Activated CD4-positive, alpha-beta memory T cell treated with anti-CD3 and anti-CD28 coated beads for 36 hours (primary cell): ENCODE results near the gene FAM9C. TPM values are rescaled to one million over a fixed set of nuclear protein-coding genes. Genes with fewer than 3 reads are reported as not detected.
A peak's percentile ranks its signal among the peaks of the same experiment; 100 is the strongest.
"Not testable (repeated sequence)": the region's sequence is repeated elsewhere in the genome, so short reads cannot be mapped to it uniquely, and the experiment has no call there.

Experiments used
- CTCF ChIA-PET: fragments of 350-600 bp; sonication (Branson Sonifier 250); formaldehyde crosslinking; loops from one replicate; lab custom pipeline; 2021; ENCODE audit warnings: antibody characterized with exemption, inconsistent platforms; lab: Charles Lee
- POLR2A ChIA-PET: fragments of 350-600 bp; sonication (Branson Sonifier 250); formaldehyde crosslinking; loops from one replicate; lab custom pipeline; 2021; ENCODE audit warnings: antibody characterized with exemption; lab: Charles Lee
- DNase-seq: peaks from one replicate; pipeline ENCODE4 v3.0.0-alpha.2; 2020
- H3K27ac Mint-ChIP-seq: one replicate; pipeline ENCODE4 v1.8.0; 2021; ENCODE audit warnings: mixed read lengths
- H3K27me3 Mint-ChIP-seq: one replicate; pipeline ENCODE4 v1.8.0; 2021; ENCODE audit warnings: mixed read lengths
- H3K36me3 Mint-ChIP-seq: one replicate; pipeline ENCODE4 v1.8.0; 2021; ENCODE audit warnings: mixed read lengths
- H3K4me1 Mint-ChIP-seq: one replicate; pipeline ENCODE4 v1.8.0; 2021; ENCODE audit warnings: low read depth, mixed read lengths
- H3K4me3 Mint-ChIP-seq: one replicate; pipeline ENCODE4 v1.8.0; 2021; ENCODE audit warnings: mild to moderate bottlenecking, mixed read lengths
- H3K9me3 Mint-ChIP-seq: one replicate; pipeline ENCODE4 v1.8.0; 2021; ENCODE audit warnings: mixed read lengths
- intact Hi-C: fragments of 100-400 bp; cut with micrococcal nuclease; formaldehyde crosslinking; loops from one replicate; pipeline ENCODE4 v1.15.1; 2023
- total RNA-seq, 2 experiments: library from RNA; stranded (reverse); gene quantifications; one replicate each; pipeline ENCODE4 v1.2.3, GENCODE V29; 2021

The FAM9C gene
- total RNA-seq, 2 experiments from 2014 or later = 0.05 TPM; not detected in 1

DNA sequence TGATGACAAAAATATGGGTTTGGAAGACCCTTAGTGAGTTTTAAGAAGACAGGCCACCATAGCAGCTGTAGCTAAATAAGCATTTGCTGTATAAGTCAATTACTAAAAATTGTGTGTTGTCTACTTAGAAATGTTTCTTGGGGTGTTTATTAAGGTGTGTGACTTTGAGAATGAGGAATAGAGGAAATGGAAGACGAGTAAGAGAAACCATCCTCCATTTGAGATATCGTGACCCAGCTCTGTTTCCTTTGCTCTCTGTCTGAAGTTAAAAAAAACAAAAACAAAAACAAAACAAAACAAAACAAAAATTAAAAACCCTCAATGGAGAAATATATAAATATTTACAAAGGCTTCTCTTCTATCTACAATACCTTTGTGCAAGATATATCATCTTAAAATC lies 41.7 kb upstream of the FAM9C start:
- H3K4me1 Mint-ChIP-seq = peaks cover 70% of the 10 kb centered on the region
- no peaks in the 10 kb centered on the region for H3K27me3 Mint-ChIP-seq
- peaks cover 1% of the 10 kb centered on the region for H3K36me3 Mint-ChIP-seq
- H3K9me3 Mint-ChIP-seq = no peaks in the 10 kb centered on the region
- ChIA-PET CTCF (interaction anchor here (1.9 to 3.1 kb wide), 4 partner anchors 9 to 139 kb away, joined by 12 to 15 read pairs (median 14); no protein-coding TSS in a partner anchor), POLR2A (interaction anchor here (1.0 to 10.2 kb wide), 9 partner anchors 10 to 136 kb away, joined by 3 to 192 read pairs (median 8); partner anchors contain the start of gene TMSB4X)
- no peak for DNase-seq
- H3K27ac Mint-ChIP-seq = peak overlapping the region; percentile 99
- peak overlapping the region; percentile 77 for H3K4me3 Mint-ChIP-seq
- intact Hi-C loops = no loop called here

DNA sequence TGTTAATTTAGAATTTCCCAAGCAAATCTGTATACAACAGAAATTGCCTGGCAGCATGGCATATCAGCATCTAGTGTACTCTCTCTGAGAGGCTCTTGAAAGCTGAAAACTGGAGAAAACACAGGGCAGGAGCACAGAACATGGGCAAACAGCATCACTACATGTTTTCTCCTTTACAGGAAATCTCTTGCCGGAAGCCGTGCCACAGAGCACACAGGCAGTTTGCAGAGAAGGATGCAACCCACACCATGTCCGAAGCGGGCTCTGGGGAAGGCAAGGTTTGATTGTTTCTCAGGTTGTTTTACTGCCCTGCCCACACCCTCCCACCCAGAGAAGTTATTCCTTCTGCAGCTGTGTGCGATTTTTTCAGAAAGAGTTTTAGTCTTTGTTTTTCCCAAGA lies 41.1 kb upstream of the FAM9C start:
- ChIA-PET POLR2A (interaction anchor here (0.7 to 10.2 kb wide), 5 partner anchors 9 to 136 kb away, joined by 3 to 192 read pairs (median 23); partner anchors contain the start of gene TMSB4X), CTCF (interaction anchor here (0.8 to 3.1 kb wide), 3 partner anchors 135 to 402 kb away, joined by 3 to 15 read pairs (median 7); no protein-coding TSS in a partner anchor)
- peaks cover 1% of the 10 kb centered on the region for H3K36me3 Mint-ChIP-seq
- H3K9me3 Mint-ChIP-seq = no peaks in the 10 kb centered on the region
- intact Hi-C loops = no loop called here
- H3K27ac Mint-ChIP-seq = peak overlapping the region; percentile 99
- peaks cover 72% of the 10 kb centered on the region for H3K4me1 Mint-ChIP-seq
- peak overlapping the region; percentile 77 for H3K4me3 Mint-ChIP-seq
- peak; percentile 72 for DNase-seq
- H3K27me3 Mint-ChIP-seq = no peaks in the 10 kb centered on the region

DNA sequence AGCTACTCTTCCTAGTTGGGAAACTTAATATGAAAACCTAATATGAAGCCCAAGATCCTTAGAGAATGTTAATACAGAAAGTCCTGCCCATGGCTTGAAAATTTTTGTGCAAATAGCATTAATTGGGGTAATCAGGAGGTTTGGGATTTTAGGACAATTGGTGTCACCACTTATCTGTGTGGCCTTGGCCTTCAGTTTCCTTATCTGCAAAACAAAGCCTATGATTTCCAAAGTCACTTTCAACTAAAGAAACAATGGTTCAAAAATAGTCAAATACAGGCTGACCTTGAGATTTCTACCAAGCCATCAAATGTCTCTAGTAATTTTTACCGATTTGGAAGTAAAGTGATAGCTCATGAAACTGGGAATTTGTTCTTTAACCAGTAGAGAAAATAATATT lies 40.2 kb upstream of the FAM9C start:
- H3K9me3 Mint-ChIP-seq = no peaks in the 10 kb centered on the region
- H3K4me3 Mint-ChIP-seq = no peak overlapping the region
- peak overlapping the region; percentile 76 for H3K27ac Mint-ChIP-seq
- ChIA-PET POLR2A (interaction anchor here (1.9 to 10.2 kb wide), 2 partner anchors 33 to 108 kb away, joined by 4 to 192 read pairs; partner anchors contain the start of gene TMSB4X), CTCF (interaction anchor here (0.8 to 1.6 kb wide), 2 partner anchors 138 to 403 kb away, joined by 3 to 7 read pairs; no protein-coding TSS in a partner anchor)
- H3K27me3 Mint-ChIP-seq = no peaks in the 10 kb centered on the region
- peaks cover 74% of the 10 kb centered on the region for H3K4me1 Mint-ChIP-seq
- no peak for DNase-seq
- intact Hi-C loops = no loop called here
- H3K36me3 Mint-ChIP-seq = peaks cover 1% of the 10 kb centered on the region

DNA sequence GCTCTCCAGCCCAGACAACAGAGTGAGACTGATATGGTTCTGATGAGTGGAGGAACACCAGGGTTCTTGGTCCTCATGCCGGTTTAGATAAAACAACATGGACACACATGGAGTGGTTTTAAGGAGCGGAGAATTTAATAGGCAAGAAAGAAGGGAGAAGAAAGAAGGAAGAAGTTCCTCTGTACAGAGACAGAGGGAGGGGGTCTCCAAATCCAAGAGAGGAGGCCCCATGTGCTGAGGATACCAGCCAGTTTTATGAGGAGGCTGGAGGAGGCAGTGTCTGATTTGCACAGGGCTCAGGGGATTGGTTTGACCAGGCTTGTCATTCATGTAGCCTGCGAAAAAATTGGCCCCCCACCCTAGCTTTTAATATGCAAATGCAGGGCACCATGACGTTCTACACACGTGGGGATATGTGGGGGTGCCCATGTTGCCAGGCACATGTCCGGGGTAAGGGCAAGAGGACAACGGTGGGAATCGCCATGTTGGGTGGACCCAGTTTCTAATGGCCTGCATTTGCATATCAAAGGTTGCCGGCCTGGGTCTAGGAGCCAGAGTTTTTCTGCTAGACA lies 39.4 kb upstream of the FAM9C start:
- ChIA-PET POLR2A (interaction anchor here (1.6 to 10.2 kb wide), 3 partner anchors 32 to 109 kb away, joined by 4 to 192 read pairs (median 8); partner anchors contain the start of gene TMSB4X), CTCF (interaction anchor here (1.6 kb wide), 1 partner anchor 137 kb away, joined by 7 read pairs; no protein-coding TSS in a partner anchor)
- H3K4me1 Mint-ChIP-seq = peaks cover 75% of the 10 kb centered on the region

DNA sequence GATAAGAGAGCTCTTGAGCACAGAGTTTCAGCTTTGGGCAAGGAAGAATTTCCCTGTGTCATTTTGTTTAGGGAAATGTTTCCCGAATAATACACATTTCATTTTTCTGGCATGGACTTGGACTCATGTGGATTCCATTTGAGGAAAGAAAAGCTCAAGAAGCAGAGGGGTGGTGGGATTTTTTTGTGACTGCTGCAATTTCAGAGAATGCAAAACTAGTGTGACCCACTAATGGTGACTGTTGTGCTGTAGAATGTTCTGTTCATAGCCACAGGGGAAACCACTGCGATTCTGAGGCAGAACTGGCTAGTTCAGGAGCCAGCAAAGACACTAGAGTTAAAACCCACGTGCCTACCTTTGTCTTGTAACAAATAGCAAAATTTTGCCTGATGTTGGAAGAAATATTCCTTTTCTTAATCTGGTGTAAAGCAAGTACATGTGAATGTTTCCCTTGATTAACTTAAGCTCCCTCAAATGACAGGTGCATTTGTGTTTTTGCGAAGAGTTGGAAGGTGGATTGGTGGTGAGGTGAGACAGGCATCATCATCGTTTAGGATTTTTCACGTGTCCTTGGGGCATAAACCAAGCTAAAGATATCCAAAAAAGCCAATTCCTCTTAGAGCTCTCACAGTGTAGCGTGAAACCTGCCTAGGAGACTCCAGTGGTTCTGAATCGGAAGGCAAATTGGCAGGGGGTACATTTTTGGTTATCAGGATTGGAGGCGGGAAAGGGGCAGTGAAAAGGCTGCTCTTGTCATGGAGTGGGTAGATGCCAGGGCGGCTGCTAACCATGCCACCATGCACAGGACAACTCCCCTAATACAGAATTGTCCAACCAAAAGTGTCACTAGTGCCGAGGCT lies 38.0 kb upstream of the FAM9C start:
- Mint-ChIP-seq H3K4me3 (peak overlapping the region; percentile 52), H3K9me3 (no peaks in the 10 kb centered on the region), H3K36me3 (peaks cover 1% of the 10 kb centered on the region), H3K4me1 (peaks cover 74% of the 10 kb centered on the region), H3K27me3 (no peaks in the 10 kb centered on the region), H3K27ac (peak overlapping the region; percentile 82)
- intact Hi-C loops = no loop called here
- CTCF ChIA-PET = interaction anchor here (0.7 to 1.6 kb wide), 5 partner anchors 8 to 405 kb away, joined by 3 to 8 read pairs (median 4); no protein-coding TSS in a partner anchor
- peak; percentile 38 for DNase-seq
- POLR2A ChIA-PET = interaction anchor here (0.6 to 1.6 kb wide), 9 partner anchors 8 to 133 kb away, joined by 3 to 8 read pairs (median 5); partner anchors contain the start of gene TMSB4X

More for the DNA sequence above, 39.4 kb upstream of the FAM9C start:
- H3K4me3 Mint-ChIP-seq, H3K27me3 Mint-ChIP-seq, H3K9me3 Mint-ChIP-seq, intact Hi-C loops, DNase-seq, H3K36me3 Mint-ChIP-seq: not testable (repeated sequence)
- H3K27ac Mint-ChIP-seq = peak overlapping the region; percentile 76

DNA sequence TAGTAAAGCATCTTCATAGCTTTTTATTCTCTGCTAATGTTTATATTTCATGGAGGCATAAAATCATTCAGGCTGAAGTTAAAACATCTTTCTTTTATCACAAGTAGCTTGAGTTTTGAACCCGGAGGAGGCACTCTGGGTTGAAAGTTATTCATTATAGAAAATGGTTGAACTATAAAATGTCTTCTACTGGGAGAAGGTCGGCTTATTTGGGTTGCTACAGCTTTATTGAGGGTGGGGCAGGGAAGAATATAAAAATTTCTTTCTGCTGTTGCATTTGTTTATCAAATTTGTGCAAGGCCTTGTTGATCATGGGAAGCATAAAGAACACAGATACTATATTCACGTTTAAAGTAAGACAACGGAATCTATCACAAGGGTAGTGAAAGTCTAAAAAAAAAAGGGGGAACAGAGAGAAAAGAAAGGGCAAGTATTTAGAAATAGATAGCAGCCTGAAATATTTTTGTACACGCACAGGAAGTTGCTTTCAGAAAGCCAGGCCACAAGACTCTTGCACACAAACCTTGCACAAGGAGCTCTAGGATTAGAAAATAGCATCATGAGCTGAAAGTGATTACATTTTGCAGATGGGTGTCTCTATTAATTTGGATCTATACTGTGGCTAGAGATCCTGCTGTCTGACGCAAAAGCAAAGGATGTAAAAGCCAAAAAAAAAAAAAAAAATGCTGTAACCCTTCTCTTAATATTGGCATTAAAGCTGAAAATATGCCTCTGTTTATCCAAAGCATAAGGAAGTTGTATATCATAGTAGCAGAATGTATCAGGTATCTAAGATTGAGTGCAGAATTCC lies 37.2 kb upstream of the FAM9C start:
- H3K36me3 Mint-ChIP-seq = peaks cover 1% of the 10 kb centered on the region
- H3K4me3 Mint-ChIP-seq = peak overlapping the region; percentile 52
- ChIA-PET POLR2A (interaction anchor here (0.7 to 1.6 kb wide), 8 partner anchors 9 to 132 kb away, joined by 3 to 8 read pairs (median 5); partner anchors contain the start of gene TMSB4X), CTCF (interaction anchor here (0.7 to 1.6 kb wide), 5 partner anchors 9 to 406 kb away, joined by 3 to 8 read pairs (median 4); no protein-coding TSS in a partner anchor)
- DNase-seq = no peak
- peaks cover 77% of the 10 kb centered on the region for H3K4me1 Mint-ChIP-seq
- H3K9me3 Mint-ChIP-seq = no peaks in the 10 kb centered on the region
- peak overlapping the region; percentile 82 for H3K27ac Mint-ChIP-seq
- no peaks in the 10 kb centered on the region for H3K27me3 Mint-ChIP-seq
- intact Hi-C loops = no loop called here

DNA sequence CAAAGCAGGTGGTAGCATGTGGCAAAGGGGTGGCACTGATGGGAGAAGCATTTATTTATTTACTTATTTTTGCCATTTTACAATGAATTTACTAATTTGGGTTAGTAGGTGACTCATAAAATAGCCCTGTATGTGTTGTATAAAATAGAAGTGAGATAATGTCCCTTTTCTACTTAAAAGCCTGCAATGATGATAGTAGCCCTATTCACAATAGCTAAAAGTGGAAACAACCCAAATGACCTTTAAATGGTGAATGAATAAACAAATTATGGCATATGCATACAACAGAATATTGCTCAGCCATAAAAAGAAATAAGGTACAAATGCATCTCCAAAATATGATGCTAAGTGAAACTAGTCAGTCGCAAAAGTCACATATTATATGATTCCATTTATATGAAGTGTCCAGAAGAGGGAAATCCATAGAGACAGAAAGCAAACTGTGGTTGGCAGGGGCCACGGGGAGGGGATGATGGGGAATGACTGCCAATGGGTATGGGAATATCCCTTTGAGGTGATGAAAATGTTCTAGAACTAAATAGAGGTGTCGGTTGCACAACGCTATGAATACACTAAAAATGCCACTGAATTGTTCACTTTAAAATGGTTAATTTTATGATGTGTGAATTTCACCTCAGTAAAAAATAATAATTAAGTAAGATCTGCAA lies 35.8 kb upstream of the FAM9C start:
- Mint-ChIP-seq H3K36me3 (peaks cover 1% of the 10 kb centered on the region), H3K4me3 (no peak overlapping the region), H3K4me1 (peaks cover 87% of the 10 kb centered on the region), H3K9me3 (no peaks in the 10 kb centered on the region), H3K27me3 (no peaks in the 10 kb centered on the region), H3K27ac (peak overlapping the region; percentile 82)
- intact Hi-C loops = no loop called here
- CTCF ChIA-PET = no interaction called here
- DNase-seq = peak; percentile 55
- POLR2A ChIA-PET = interaction anchor here (0.5 to 1.7 kb wide), 8 partner anchors 12 to 130 kb away, joined by 3 to 7 read pairs (median 4); partner anchors contain the start of gene TMSB4X

DNA sequence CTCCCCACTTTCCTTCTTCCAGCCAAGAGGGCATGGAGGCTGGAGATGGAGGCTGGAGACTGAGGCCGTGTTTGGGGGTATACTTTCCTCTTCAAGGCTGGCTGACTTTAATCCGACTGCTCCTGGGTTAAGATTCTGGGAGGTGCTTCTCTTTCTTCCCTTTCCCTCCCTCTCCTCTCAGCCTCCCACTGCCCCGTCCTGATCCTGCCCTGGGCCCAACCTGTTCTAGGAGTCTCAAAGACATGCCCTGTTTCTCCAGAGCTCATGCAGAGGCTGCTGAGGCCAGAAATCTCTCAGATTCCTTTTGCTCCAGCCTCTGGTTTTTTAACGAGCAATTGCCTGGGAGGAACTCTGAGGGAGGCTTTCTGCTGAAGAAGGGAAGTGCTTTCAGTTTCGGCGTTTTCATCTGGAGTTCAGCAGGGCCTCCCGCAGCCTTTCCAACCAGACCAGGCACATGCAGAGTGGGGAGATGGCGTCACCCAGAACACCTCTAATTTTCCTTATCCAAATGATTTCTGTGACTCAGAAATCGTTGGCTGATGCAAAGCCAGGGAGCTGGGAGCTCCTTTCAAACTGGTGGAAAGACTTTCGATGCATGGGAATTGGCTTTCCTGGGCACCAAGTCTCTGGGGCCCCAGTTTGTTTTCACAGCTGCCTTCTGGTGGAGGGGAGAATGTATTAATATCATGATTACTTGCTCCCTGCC lies 34.5 kb upstream of the FAM9C start:
- Mint-ChIP-seq H3K27ac (peak overlapping the region; percentile 43), H3K27me3 (no peaks in the 10 kb centered on the region), H3K4me1 (peaks cover 88% of the 10 kb centered on the region), H3K9me3 (no peaks in the 10 kb centered on the region), H3K4me3 (peak overlapping the region; percentile 33), H3K36me3 (peaks cover 1% of the 10 kb centered on the region)
- DNase-seq = peak; percentile 20
- POLR2A ChIA-PET = interaction anchor here (0.6 to 1.7 kb wide), 5 partner anchors 27 to 103 kb away, joined by 3 to 5 read pairs (median 3); no protein-coding TSS in a partner anchor
- CTCF ChIA-PET = interaction anchor here (1.1 kb wide), 1 partner anchor 28 kb away, joined by 4 read pairs; no protein-coding TSS in a partner anchor
- intact Hi-C loops = loop anchor here (5.0 kb wide), 1 partner anchor 37 kb away; the partner anchor contains the start of gene FAM9C

DNA sequence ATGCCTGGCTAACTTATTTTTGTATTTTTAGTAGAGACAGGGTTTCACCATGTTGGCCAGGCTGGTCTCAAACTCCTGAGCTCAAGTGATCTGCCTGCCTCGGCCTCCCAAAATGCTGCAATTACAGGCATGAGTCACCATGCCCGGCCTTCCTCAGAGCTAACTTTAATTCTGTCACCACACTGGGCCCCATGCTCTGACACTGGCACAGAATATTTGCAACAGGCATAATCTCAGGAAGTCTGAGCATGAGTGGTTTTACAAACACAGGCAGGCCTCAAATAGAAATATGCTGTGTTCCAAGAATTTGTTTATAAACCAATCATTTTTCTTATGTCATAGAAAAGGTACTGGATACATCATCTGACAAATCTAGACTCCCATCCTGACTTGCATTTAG lies 32.7 kb upstream of the FAM9C start:
- DNase-seq = peak; percentile 73
- Mint-ChIP-seq H3K27ac (peak overlapping the region; percentile 83), H3K9me3 (no peaks in the 10 kb centered on the region), H3K27me3 (no peaks in the 10 kb centered on the region), H3K4me1 (peaks cover 72% of the 10 kb centered on the region), H3K36me3 (no peaks in the 10 kb centered on the region), H3K4me3 (no peak overlapping the region)
- CTCF ChIA-PET = interaction anchor here (0.6 to 2.1 kb wide), 9 partner anchors 10 to 439 kb away, joined by 3 to 13 read pairs (median 4); no protein-coding TSS in a partner anchor
- POLR2A ChIA-PET = interaction anchor here (0.8 to 4.4 kb wide), 18 partner anchors 10 to 131 kb away, joined by 3 to 40 read pairs (median 5); partner anchors contain the start of gene TMSB4X
- intact Hi-C loops = loop anchor here (2.0 to 5.0 kb wide), 2 partner anchors 16 to 35 kb away; partner anchors contain the start of gene FAM9C
